GM12878 (cell line): ENCODE data around the gene ZNF620. TPM values are rescaled to one million over a fixed set of nuclear protein-coding genes. Genes with fewer than 3 reads are reported as not detected.

Experiments used
- ATAC-seq: fragments of 200-7000 bp; cut with Tn5 transposase; 3 replicates; pipeline ENCODE4 v1.9.1; 2020; ENCODE audit warnings: mild to moderate bottlenecking, moderate library complexity
- BruUV-seq: library from RNA; stranded (reverse); fragments of 400-500 nt; replicated peaks from 2 replicates; lab custom pipeline; 2021; lab: Mats Ljungman, UMichigan
- CTCF ChIA-PET: fragments of 300-600 bp; sonication (Branson Sonifier 250); formaldehyde crosslinking; extraction: SDS; loops from one replicate; lab custom pipeline; 2021; ENCODE audit warnings: inconsistent platforms; lab: Yijun Ruan, JAX
- POLR2A ChIA-PET: fragments of 350-600 bp; formaldehyde crosslinking; extraction: SDS; loops from one replicate; lab custom pipeline; 2021; ENCODE audit warnings: inconsistent platforms; lab: Charles Lee
- RAD21 ChIA-PET: fragments of 300-600 bp; sonication (Branson Sonifier 250); formaldehyde crosslinking; loops from one replicate; lab custom pipeline; 2023; ENCODE audit warnings: antibody characterized with exemption; ENCODE audit not compliant: unreplicated experiment; lab: Charles Lee
- SMC1A ChIA-PET: fragments of 300-600 bp; sonication (Branson Sonifier 250); formaldehyde crosslinking; loops from one replicate; lab custom pipeline; 2023; ENCODE audit not compliant: unreplicated experiment, uncharacterized antibody; lab: Charles Lee
- DNase-seq: peaks from one replicate; pipeline ENCODE4 v3.0.0-alpha.2; 2011; ENCODE audit warnings: low read depth, low spot score
- FAIRE-seq: peaks from 3 replicates; lab custom pipeline; 2011; peaks lifted over from hg19 to GRCh38; lab: Jason Lieb, UNC
- H2AFZ ChIP-seq: 2 replicates; pipeline ENCODE4 v1.6.0; 2011; ENCODE audit warnings: low read depth, low read length, control low read depth; ENCODE audit not compliant: control insufficient read depth
- H3K27ac ChIP-seq: 2 replicates; pipeline ENCODE4 v1.5.1; 2011; ENCODE audit warnings: control low read depth; ENCODE audit not compliant: control insufficient read depth, insufficient read depth
- H3K27me3 ChIP-seq, 2 experiments: replicated peaks in 1 of 2; 2 replicates each; pipeline versions ENCODE4 v1.6.0 to v1.6.1; 2011; ENCODE audit warnings: low read length in 1 of 2; ENCODE audit not compliant: control insufficient read depth in 2 of 2, insufficient read depth in 2 of 2
- H3K36me3 ChIP-seq, 2 experiments: 2 replicates each; pipeline ENCODE4 v1.5.1; 2011; ENCODE audit warnings: low read length in 1 of 2; ENCODE audit not compliant: control insufficient read depth in 2 of 2, insufficient read depth in 2 of 2
- H3K4me1 ChIP-seq: 2 replicates; pipeline ENCODE4 v1.6.1; 2011; ENCODE audit warnings: mild to moderate bottlenecking, low read length, moderate library complexity, mixed read lengths; ENCODE audit not compliant: control insufficient read depth, insufficient read depth
- H3K4me2 ChIP-seq: 2 replicates; pipeline ENCODE4 v1.6.0; 2011; ENCODE audit warnings: control low read depth; ENCODE audit not compliant: control insufficient read depth, insufficient read depth
- H3K4me3 ChIP-seq: fragments of 200-600 bp; sonication (generic); 2 replicates; pipeline ENCODE4 v1.5.1; 2016
- H3K79me2 ChIP-seq: 2 replicates; pipeline ENCODE4 v1.6.0; 2011; ENCODE audit warnings: low read length; ENCODE audit not compliant: control insufficient read depth, insufficient read depth
- H3K9ac ChIP-seq: 2 replicates; pipeline ENCODE4 v1.8.0; 2011; ENCODE audit warnings: low read length, control low read depth, mixed read lengths; ENCODE audit not compliant: control insufficient read depth, insufficient read depth
- H3K9me3 ChIP-seq: replicated peaks from 3 replicates; pipeline ENCODE4 v1.5.1; 2011; ENCODE audit warnings: mild to moderate bottlenecking, low read length; ENCODE audit not compliant: control insufficient read depth, insufficient read depth
- H4K20me1 ChIP-seq: 2 replicates; pipeline ENCODE4 v1.6.0; 2011; ENCODE audit not compliant: control insufficient read depth, insufficient read depth
- CHD4 ChIP-seq: fragments of 200-600 bp; sonication (generic); IDR thresholded peaks from 2 replicates; pipeline ENCODE4 v1.6.1; 2016; ENCODE audit warnings: mild to moderate bottlenecking
- EZH2 ChIP-seq: IDR thresholded peaks from 2 replicates; pipeline ENCODE4 v1.6.1; 2012; ENCODE audit warnings: low read depth, mild to moderate bottlenecking, control low read depth, inconsistent platforms, low read length, borderline replicate concordance; ENCODE audit not compliant: control insufficient read depth
- KAT2A ChIP-seq: conservative IDR thresholded peaks from 2 replicates; pipeline ENCODE4 v1.6.1; 2011; ENCODE audit warnings: low read depth, low read length; ENCODE audit not compliant: control insufficient read depth
- SIX5 ChIP-seq: IDR thresholded peaks from 2 replicates; pipeline ENCODE4 v1.6.1; 2011; ENCODE audit warnings: mild to moderate bottlenecking, low read depth, low read length, moderate library complexity; ENCODE audit not compliant: severe bottlenecking
- ZBTB33 ChIP-seq: fragments of 450-650 bp; IDR thresholded peaks from 2 replicates; pipeline ENCODE4 v1.6.1; 2017; ENCODE audit warnings: mild to moderate bottlenecking
- ZNF24 ChIP-seq: fragments of 450-650 bp; IDR thresholded peaks from 2 replicates; pipeline ENCODE4 v1.6.1; 2017; ENCODE audit warnings: antibody characterized with exemption, mild to moderate bottlenecking
- WGBS: methylation state at CpG from one replicate; pipeline ENCODE4 v1.1.6; 2016; ENCODE audit warnings: low lambda C conversion rate; ENCODE audit not compliant: insufficient replicate concordance, insufficient coverage; ENCODE audit errors: missing lambda C conversion rate; 5-methylcytosine and 5-hydroxymethylcytosine counted together
- in situ Hi-C: fragments of 300-500 bp; cut with MboI; formaldehyde crosslinking; loops from 9 replicates; pipeline ENCODE4 v1.14.3; 2018; ENCODE audit warnings: mixed read lengths
- intact Hi-C: fragments of 100-400 bp; cut with micrococcal nuclease; formaldehyde crosslinking; loops from one replicate; pipeline ENCODE4 v1.14.2; 2022; ENCODE audit not compliant: unreplicated experiment
- polyA plus RNA-seq, 11 experiments: library from polyadenylated mRNA; depleted of rRNA in 4 of 11; unstranded in 6 of 11; stranded (reverse) in 5 of 11; fragments of >200 nt; fragmentation: Nextera tagmentation in 4 of 11; fragmentation: Illumina TruSeq in 1 of 11; extraction: Ambion mirVana in 4 of 11; extraction: Trizol in 1 of 11; gene quantifications; 1 replicate in 1 of 11; 2 replicates in 10 of 11; pipeline versions ENCODE4 v1.2.1 to v1.2.3, GENCODE V29; 2011 to 2016; ENCODE audit warnings: inconsistent platforms in 2 of 11, missing spikeins in 2 of 11, low read depth in 1 of 11
- total RNA-seq, 4 experiments: library from RNA; depleted of rRNA in 3 of 4; stranded (reverse); fragments of >200 nt in 3 of 4; fragmentation: Illumina TruSeq in 1 of 4; extraction: Trizol in 1 of 4; gene quantifications; 2 replicates each; pipeline versions ENCODE4 v1.2.1 to v1.2.3, GENCODE V29; 2013 to 2021
- TF ChIP-seq, protein P1 (sequence below): fragments of 450-650 bp; IDR thresholded peaks from 2 replicates; pipeline ENCODE4 v1.6.1; 2016; ENCODE audit warnings: mild to moderate bottlenecking, moderate library complexity, borderline replicate concordance
- TF ChIP-seq, protein P2 (sequence below): fragments of 450-650 bp; IDR thresholded peaks from 2 replicates; pipeline ENCODE4 v1.6.1; 2017; ENCODE audit warnings: borderline replicate concordance
- TF ChIP-seq, protein P3 (sequence below): fragments of 450-650 bp; IDR thresholded peaks from 2 replicates; pipeline ENCODE4 v1.6.1; 2018; ENCODE audit warnings: borderline replicate concordance, mild to moderate bottlenecking; ENCODE audit not compliant: partially characterized antibody

ZNF620 gene
- total and polyA plus RNA-seq, 10 of the 15 experiments (the other 5 are each of a cell fraction or from before 2014, with no cell fraction given) = 1.3 to 4.3 (median 2.2) TPM

DNA sequence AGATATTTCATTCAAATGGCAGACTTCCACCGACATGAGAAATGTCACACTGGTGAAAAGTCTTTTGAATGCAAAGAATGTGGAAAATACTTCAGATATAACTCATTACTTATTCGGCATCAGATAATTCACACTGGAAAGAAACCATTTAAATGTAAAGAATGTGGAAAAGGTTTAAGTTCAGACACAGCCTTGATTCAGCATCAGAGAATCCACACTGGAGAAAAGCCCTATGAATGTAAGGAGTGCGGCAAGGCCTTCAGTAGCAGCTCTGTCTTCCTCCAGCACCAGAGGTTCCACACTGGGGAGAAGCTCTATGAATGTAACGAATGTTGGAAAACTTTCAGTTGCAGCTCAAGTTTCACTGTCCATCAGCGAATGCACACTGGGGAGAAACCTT is 10.4 kb downstream of the ZNF620 start (continued):
- TF ChIP-seq, protein P1, sequence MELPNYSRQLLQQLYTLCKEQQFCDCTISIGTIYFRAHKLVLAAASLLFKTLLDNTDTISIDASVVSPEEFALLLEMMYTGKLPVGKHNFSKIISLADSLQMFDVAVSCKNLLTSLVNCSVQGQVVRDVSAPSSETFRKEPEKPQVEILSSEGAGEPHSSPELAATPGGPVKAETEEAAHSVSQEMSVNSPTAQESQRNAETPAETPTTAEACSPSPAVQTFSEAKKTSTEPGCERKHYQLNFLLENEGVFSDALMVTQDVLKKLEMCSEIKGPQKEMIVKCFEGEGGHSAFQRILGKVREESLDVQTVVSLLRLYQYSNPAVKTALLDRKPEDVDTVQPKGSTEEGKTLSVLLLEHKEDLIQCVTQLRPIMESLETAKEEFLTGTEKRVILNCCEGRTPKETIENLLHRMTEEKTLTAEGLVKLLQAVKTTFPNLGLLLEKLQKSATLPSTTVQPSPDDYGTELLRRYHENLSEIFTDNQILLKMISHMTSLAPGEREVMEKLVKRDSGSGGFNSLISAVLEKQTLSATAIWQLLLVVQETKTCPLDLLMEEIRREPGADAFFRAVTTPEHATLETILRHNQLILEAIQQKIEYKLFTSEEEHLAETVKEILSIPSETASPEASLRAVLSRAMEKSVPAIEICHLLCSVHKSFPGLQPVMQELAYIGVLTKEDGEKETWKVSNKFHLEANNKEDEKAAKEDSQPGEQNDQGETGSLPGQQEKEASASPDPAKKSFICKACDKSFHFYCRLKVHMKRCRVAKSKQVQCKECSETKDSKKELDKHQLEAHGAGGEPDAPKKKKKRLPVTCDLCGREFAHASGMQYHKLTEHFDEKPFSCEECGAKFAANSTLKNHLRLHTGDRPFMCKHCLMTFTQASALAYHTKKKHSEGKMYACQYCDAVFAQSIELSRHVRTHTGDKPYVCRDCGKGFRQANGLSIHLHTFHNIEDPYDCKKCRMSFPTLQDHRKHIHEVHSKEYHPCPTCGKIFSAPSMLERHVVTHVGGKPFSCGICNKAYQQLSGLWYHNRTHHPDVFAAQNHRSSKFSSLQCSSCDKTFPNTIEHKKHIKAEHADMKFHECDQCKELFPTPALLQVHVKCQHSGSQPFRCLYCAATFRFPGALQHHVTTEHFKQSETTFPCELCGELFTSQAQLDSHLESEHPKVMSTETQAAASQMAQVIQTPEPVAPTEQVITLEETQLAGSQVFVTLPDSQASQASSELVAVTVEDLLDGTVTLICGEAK = no peak
- no peak for TF ChIP-seq ZBTB33

DNA sequence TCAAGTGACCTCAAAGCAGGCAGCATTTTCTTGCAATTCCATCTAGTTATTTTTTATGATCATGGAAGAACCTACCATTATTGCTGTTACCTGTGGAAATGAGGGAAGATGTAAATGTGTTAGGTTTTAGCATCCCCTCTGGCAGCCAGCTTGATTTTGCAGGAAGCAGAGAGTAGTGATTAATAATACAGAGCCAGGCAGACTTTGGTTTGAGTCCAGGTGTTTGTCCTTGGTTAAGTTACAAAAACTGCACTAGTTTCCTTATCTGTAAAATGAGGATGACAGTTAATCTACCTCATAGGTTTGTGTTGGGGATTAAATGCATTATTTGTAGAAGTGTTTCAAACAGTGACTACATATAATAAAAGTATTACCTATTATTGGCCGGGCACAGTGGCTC is 12.2 kb downstream of the ZNF620 start:
- H3K9me3 ChIP-seq = no peaks in the 10 kb centered on the region
- DNase-seq (no peak), ATAC-seq (no peak), FAIRE-seq (no peak)
- TF ChIP-seq CHD4 (no peak), SIX5 (no peak), KAT2A (no peak), EZH2 (no peak), ZNF24 (no peak)
- TF ChIP-seq, protein P2, sequence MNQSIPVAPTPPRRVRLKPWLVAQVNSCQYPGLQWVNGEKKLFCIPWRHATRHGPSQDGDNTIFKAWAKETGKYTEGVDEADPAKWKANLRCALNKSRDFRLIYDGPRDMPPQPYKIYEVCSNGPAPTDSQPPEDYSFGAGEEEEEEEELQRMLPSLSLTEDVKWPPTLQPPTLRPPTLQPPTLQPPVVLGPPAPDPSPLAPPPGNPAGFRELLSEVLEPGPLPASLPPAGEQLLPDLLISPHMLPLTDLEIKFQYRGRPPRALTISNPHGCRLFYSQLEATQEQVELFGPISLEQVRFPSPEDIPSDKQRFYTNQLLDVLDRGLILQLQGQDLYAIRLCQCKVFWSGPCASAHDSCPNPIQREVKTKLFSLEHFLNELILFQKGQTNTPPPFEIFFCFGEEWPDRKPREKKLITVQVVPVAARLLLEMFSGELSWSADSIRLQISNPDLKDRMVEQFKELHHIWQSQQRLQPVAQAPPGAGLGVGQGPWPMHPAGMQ = no peak
- TF ChIP-seq, protein P3, sequence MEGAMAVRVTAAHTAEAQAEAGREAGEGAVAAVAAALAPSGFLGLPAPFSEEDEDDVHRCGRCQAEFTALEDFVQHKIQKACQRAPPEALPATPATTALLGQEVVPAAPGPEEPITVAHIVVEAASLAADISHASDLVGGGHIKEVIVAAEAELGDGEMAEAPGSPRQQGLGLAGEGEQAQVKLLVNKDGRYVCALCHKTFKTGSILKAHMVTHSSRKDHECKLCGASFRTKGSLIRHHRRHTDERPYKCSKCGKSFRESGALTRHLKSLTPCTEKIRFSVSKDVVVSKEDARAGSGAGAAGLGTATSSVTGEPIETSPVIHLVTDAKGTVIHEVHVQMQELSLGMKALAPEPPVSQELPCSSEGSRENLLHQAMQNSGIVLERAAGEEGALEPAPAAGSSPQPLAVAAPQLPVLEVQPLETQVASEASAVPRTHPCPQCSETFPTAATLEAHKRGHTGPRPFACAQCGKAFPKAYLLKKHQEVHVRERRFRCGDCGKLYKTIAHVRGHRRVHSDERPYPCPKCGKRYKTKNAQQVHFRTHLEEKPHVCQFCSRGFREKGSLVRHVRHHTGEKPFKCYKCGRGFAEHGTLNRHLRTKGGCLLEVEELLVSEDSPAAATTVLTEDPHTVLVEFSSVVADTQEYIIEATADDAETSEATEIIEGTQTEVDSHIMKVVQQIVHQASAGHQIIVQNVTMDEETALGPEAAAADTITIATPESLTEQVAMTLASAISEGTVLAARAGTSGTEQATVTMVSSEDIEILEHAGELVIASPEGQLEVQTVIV = no peak
- H3K27ac ChIP-seq = no peak overlapping the region
- WGBS = 92% methylated on average over 1 of the region's 1 CpG
- H3K36me3 ChIP-seq = no peaks in the 10 kb centered on the region
- no peak overlapping the region for H2AFZ ChIP-seq
- H3K4me3 ChIP-seq = no peak overlapping the region
- H3K4me2 ChIP-seq = no peak overlapping the region
- ChIA-PET SMC1A (interaction anchor here (1.5 kb wide), 1 partner anchor 66 kb away, joined by 3 read pairs; no protein-coding TSS in a partner anchor), POLR2A (no interaction called here), CTCF (no interaction called here), RAD21 (no interaction called here)
- intact Hi-C loops (no loop called here), in situ Hi-C loops (no loop called here)
- no TSS peak for BruUV-seq
- no peaks in the 10 kb centered on the region for H3K27me3 ChIP-seq
- H3K79me2 ChIP-seq = no peaks in the 10 kb centered on the region
- no peaks in the 10 kb centered on the region for H4K20me1 ChIP-seq
- no peaks in the 10 kb centered on the region for H3K4me1 ChIP-seq
- no peak overlapping the region for H3K9ac ChIP-seq
